Gastroesophageal sphincter (tissue), 4 donors: Measurements from ENCODE around the gene FHAD1. TPM values are rescaled to one million over a fixed set of nuclear protein-coding genes. Genes with fewer than 3 reads are reported as not detected.

Source experiments
- ATAC-seq: fragments of 150-250 bp; one replicate; pipeline ENCODE4 v1.9.1; 2016; ENCODE audit warnings: mild to moderate bottlenecking, moderate library complexity
- H3K27ac ChIP-seq, 4 donors: fragments of 200-600 bp; sonication (generic) in 3 of 4; 1 replicate in 3 of 4; 2 replicates in 1 of 4; pipeline ENCODE4 v1.5.1; 2016 to 2019
- H3K27me3 ChIP-seq: fragments of 200-600 bp; sonication (generic); one replicate; pipeline ENCODE4 v1.5.1; 2019
- H3K36me3 ChIP-seq, 2 donors: fragments of 200-600 bp; sonication (generic); one replicate each; pipeline ENCODE4 v1.5.1; 2019; ENCODE audit warnings: control low read depth in 1 of 2
- H3K4me1 ChIP-seq, 3 donors: fragments of 200-600 bp; sonication (generic); 1 replicate in 2 of 3; 2 replicates in 1 of 3; pipeline ENCODE4 v1.5.1; 2016 to 2019; ENCODE audit warnings: control low read depth in 2 of 3
- H3K4me3 ChIP-seq, 2 donors: fragments of 200-600 bp; sonication (generic); one replicate each; pipeline ENCODE4 v1.5.1; 2019; ENCODE audit warnings: mild to moderate bottlenecking in 1 of 2, moderate library complexity in 1 of 2
- H3K9me3 ChIP-seq, 3 donors: fragments of 200-600 bp; sonication (generic); one replicate each; pipeline ENCODE4 v1.5.1; 2017 to 2019; ENCODE audit warnings: control low read depth in 2 of 3
- EP300 ChIP-seq: sonication (generic); formaldehyde crosslinking; IDR thresholded peaks from one replicate; pipeline ENCODE4 v1.6.1; 2017; ENCODE audit warnings: antibody characterized with exemption, mild to moderate bottlenecking
- POLR2A ChIP-seq, 2 donors: fragments of 450-650 bp; IDR thresholded peaks; one replicate each; pipeline ENCODE4 v1.6.1; 2017; ENCODE audit warnings: antibody characterized with exemption in 2 of 2, mild to moderate bottlenecking in 2 of 2, moderate library complexity in 1 of 2
- POLR2AphosphoS5 ChIP-seq: sonication (generic); formaldehyde crosslinking; IDR thresholded peaks from one replicate; pipeline ENCODE4 v1.6.1; 2017; ENCODE audit warnings: antibody characterized with exemption
- WGBS, 2 donors: methylation state at CpG; one replicate each; pipeline ENCODE4 v1.1.5; 2018; ENCODE audit warnings: low coverage in 1 of 2; 5-methylcytosine and 5-hydroxymethylcytosine counted together
- total RNA-seq, 4 donors: library from RNA; depleted of rRNA; stranded (reverse); fragments of >200 nt; gene quantifications; one replicate each; pipeline ENCODE4 v1.1.0, GENCODE V29; 2016
- TF ChIP-seq, protein P1 (sequence below), 4 experiments: fragments of 200-600 bp in 2 of 4; fragments of 450-650 bp in 2 of 4; sonication (generic) in 1 of 4; IDR thresholded peaks; one replicate each; pipeline ENCODE4 v1.5.1; 2017 to 2019; ENCODE audit warnings: antibody characterized with exemption in 4 of 4, mild to moderate bottlenecking in 2 of 4, moderate library complexity in 2 of 4

Gene FHAD1
- total RNA-seq, 4 donors from 2014 or later, result 1.1 TPM; not detected in 3

- ATAC-seq, result no peak
- no peaks in the 10 kb centered on the region for H3K27me3 ChIP-seq
- H3K27ac ChIP-seq, result no peak overlapping the region
- TF ChIP-seq POLR2A (IDR thresholded peaks at IDR 0.05), result no peak
- no peak for TF ChIP-seq EP300
- no peak for TF ChIP-seq POLR2AphosphoS5
- TF ChIP-seq, protein P1, sequence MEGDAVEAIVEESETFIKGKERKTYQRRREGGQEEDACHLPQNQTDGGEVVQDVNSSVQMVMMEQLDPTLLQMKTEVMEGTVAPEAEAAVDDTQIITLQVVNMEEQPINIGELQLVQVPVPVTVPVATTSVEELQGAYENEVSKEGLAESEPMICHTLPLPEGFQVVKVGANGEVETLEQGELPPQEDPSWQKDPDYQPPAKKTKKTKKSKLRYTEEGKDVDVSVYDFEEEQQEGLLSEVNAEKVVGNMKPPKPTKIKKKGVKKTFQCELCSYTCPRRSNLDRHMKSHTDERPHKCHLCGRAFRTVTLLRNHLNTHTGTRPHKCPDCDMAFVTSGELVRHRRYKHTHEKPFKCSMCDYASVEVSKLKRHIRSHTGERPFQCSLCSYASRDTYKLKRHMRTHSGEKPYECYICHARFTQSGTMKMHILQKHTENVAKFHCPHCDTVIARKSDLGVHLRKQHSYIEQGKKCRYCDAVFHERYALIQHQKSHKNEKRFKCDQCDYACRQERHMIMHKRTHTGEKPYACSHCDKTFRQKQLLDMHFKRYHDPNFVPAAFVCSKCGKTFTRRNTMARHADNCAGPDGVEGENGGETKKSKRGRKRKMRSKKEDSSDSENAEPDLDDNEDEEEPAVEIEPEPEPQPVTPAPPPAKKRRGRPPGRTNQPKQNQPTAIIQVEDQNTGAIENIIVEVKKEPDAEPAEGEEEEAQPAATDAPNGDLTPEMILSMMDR (IDR thresholded peaks at IDR 0.05), result no peak
- no peaks in the 10 kb centered on the region for H3K4me1 ChIP-seq
- no peaks in the 10 kb centered on the region for H3K36me3 ChIP-seq
- WGBS, 2 donors, result 72 to 75% methylated on average over 4 to 8 of the region's 8 CpGs
- H3K4me3 ChIP-seq, result no peak overlapping the region
- H3K9me3 ChIP-seq, result no peaks in the 10 kb centered on the region
Measured at GRCh38 chr1:15357612-15358207, 110.7 kb downstream of the FHAD1 start.

DNA sequence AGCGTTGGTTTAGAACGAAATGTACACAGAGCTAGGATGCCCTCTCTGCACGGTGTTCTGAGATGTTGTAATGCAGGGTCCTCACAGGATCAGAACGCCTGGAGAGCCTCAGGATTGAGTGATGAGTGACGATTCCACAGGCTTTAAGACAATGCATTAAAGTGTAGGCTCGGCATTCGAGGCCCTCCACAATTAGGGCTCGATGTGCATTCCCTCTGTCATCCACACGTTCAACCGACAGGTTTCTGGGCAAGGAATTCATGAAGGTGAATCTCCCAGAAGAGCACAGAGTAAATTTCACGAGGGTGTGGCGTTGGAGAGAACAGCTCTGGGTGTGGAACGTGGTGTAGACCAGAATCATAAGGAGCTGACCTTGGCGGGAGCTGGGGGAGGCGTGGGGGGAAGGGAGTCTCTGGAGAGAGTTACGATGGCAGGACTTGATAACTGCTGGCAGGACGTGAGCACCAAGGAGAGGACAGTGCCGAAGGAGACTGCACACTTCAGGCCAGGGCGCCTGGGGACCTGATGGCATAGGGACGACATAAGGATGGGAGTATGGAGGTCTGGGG is 111.6 kb downstream of the FHAD1 start:
- ATAC-seq, result no peak
- H3K27ac ChIP-seq, result no peak overlapping the region
- H3K27me3 ChIP-seq, result no peaks in the 10 kb centered on the region
- H3K4me1 ChIP-seq, result no peaks in the 10 kb centered on the region
- TF ChIP-seq POLR2A (IDR thresholded peaks at IDR 0.05) (no peak), EP300 (no peak), POLR2AphosphoS5 (no peak)
- TF ChIP-seq, protein P1 (IDR thresholded peaks at IDR 0.05), result no peak
- WGBS, 2 donors, result 75 to 88% methylated on average over 4 of the region's 20 CpGs
- H3K36me3 ChIP-seq, result no peaks in the 10 kb centered on the region
- no peak overlapping the region for H3K4me3 ChIP-seq
- H3K9me3 ChIP-seq, result no peaks in the 10 kb centered on the region

GRCh38 chr1:15360700-15361099 is 113.7 kb downstream of the FHAD1 start:
- Histone ChIP-seq H3K4me1 (no peaks in the 10 kb centered on the region), H3K27me3 (no peaks in the 10 kb centered on the region), H3K9me3 (no peaks in the 10 kb centered on the region), H3K36me3 (no peaks in the 10 kb centered on the region), H3K4me3 (no peak overlapping the region), H3K27ac (no peak overlapping the region)
- ATAC-seq, result no peak
- 85% methylated on average over 5 to 14 of the region's 14 CpGs for WGBS, 2 donors
- no peak for TF ChIP-seq POLR2AphosphoS5

DNA sequence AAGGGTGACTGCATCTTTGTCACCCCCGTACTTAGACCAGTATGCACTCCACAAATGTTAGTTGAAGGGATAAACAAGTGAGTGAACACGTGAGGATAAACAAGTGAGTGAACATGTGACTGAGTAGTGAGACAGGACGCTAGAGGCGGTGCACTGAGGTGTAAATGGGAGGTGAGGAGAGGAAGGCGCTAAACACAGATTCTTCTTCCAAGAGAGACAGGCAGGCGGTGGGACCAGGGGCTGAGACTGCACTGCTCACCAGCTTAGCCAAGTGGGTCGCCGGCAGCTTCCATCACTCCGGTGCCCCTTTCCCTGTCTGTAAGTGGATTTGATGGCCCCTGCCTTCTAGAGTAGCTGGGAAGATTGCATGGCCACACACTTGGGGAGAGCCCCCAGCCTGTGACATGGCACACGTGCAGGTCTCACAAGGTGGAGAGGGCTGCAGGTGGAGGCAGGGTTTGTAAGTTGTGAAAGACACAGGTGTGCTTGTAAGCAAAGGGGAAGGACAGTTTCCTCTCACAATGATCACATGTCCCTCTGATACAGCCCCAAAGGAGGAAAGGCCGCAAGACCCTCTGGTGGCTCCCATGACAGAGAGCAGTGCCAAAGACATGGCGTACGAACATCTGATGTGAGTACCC is 115.2 kb downstream of the FHAD1 start:
- TF ChIP-seq POLR2AphosphoS5 (no peak), POLR2A (IDR thresholded peaks at IDR 0.05) (no peak), EP300 (no peak)
- TF ChIP-seq, protein P1 (IDR thresholded peaks at IDR 0.05), result no peak
- Histone ChIP-seq H3K4me1 (no peaks in the 10 kb centered on the region), H3K4me3 (no peak overlapping the region), H3K36me3 (no peaks in the 10 kb centered on the region), H3K27ac (no peak overlapping the region), H3K27me3 (no peaks in the 10 kb centered on the region), H3K9me3 (no peaks in the 10 kb centered on the region)
- WGBS, 2 donors, result 80 to 95% methylated on average over 3 to 10 of the region's 13 CpGs
- ATAC-seq, result no peak

- H3K27ac ChIP-seq, result no peak overlapping the region
- no peaks in the 10 kb centered on the region for H3K27me3 ChIP-seq
- TF ChIP-seq, protein P1 (IDR thresholded peaks at IDR 0.05), result no peak
- TF ChIP-seq POLR2AphosphoS5 (no peak), EP300 (no peak), POLR2A (IDR thresholded peaks at IDR 0.05) (no peak)
- H3K4me1 ChIP-seq, result no peaks in the 10 kb centered on the region
- WGBS, 2 donors, result 100% methylated on average over 1 to 2 of the region's 4 CpGs
- H3K4me3 ChIP-seq, result no peak overlapping the region
- no peaks in the 10 kb centered on the region for H3K9me3 ChIP-seq
- H3K36me3 ChIP-seq, result no peaks in the 10 kb centered on the region
- no peak for ATAC-seq
Measured at GRCh38 chr1:15362737-15363128, 115.7 kb downstream of the FHAD1 start.
